GM10266 (cell line): ENCODE data around the gene COL5A2.

Source experiments
- DNase-seq: peaks from one replicate; pipeline ENCODE4 v3.0.0; 2012; ENCODE audit errors: extremely low spot score
- TF ChIP-seq, protein P1 (sequence below): IDR thresholded peaks from 2 replicates; pipeline ENCODE4 v1.5.1; 2012; ENCODE audit warnings: mild to moderate bottlenecking, low read depth; ENCODE audit not compliant: control insufficient read depth, insufficient read depth; ENCODE audit errors: missing control alignments

Gene COL5A2

DNA sequence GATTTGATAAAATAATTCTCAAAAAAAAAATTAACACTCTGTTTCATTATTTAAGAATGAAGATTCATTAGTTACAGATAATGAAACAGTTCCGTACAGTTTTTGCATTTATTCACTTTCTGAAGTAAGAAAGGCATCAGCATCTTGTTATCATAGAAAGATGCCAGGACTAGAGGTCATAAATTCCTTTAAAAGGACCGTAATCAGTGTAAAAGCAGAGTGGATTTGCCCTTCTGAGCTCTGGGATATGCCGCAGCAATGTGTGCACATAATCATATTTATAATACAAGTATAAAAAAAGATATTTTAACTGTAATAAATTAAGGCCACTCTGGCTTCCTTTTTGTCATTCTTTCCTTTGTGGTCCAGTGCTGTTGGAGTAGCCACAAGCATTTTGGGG is 37.5 kb upstream of the COL5A2 start:
- no peak for DNase-seq
- TF ChIP-seq, protein P1, sequence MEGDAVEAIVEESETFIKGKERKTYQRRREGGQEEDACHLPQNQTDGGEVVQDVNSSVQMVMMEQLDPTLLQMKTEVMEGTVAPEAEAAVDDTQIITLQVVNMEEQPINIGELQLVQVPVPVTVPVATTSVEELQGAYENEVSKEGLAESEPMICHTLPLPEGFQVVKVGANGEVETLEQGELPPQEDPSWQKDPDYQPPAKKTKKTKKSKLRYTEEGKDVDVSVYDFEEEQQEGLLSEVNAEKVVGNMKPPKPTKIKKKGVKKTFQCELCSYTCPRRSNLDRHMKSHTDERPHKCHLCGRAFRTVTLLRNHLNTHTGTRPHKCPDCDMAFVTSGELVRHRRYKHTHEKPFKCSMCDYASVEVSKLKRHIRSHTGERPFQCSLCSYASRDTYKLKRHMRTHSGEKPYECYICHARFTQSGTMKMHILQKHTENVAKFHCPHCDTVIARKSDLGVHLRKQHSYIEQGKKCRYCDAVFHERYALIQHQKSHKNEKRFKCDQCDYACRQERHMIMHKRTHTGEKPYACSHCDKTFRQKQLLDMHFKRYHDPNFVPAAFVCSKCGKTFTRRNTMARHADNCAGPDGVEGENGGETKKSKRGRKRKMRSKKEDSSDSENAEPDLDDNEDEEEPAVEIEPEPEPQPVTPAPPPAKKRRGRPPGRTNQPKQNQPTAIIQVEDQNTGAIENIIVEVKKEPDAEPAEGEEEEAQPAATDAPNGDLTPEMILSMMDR = no peak

DNA sequence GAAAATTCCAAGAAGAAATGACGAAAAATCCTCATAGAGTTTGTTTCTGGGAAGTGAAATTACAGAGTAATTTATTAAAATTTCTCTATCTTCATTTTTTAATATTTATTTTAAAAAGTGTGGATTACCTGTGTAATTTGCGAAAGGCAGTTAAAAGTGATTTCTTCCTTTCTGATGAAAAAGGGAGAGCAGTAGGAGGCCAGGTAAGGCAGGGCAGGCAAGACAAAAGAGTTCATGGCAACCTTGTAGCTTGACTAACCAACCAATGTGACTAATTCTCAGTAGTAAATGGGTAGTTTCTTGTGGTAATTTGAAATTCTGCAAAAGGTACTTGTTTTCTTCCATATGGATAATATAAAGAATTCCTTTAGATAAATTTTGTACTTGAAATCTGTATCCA is 34.9 kb upstream of the COL5A2 start:
- TF ChIP-seq, protein P1 = no peak
- DNase-seq = no peak

DNA sequence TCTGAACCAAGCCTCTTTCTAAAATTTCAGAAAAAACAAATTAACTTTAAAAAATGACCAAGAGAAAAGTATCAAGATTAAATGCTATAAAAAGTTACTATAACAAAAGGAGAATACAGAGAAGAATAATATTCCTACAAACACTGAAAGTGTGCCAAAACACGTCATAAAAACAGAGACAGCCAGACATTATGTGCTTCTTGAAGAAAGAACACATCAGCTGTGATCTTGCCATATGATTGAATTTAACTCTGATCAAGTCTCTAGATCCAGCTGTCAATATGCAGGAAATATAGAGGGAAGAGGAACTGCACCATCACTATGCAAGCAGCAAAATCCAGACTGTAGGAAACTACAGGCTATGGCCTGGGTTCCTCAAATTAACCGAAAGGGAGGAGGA is 33.7 kb upstream of the COL5A2 start:
- TF ChIP-seq, protein P1 = no peak
- DNase-seq = no peak

DNA sequence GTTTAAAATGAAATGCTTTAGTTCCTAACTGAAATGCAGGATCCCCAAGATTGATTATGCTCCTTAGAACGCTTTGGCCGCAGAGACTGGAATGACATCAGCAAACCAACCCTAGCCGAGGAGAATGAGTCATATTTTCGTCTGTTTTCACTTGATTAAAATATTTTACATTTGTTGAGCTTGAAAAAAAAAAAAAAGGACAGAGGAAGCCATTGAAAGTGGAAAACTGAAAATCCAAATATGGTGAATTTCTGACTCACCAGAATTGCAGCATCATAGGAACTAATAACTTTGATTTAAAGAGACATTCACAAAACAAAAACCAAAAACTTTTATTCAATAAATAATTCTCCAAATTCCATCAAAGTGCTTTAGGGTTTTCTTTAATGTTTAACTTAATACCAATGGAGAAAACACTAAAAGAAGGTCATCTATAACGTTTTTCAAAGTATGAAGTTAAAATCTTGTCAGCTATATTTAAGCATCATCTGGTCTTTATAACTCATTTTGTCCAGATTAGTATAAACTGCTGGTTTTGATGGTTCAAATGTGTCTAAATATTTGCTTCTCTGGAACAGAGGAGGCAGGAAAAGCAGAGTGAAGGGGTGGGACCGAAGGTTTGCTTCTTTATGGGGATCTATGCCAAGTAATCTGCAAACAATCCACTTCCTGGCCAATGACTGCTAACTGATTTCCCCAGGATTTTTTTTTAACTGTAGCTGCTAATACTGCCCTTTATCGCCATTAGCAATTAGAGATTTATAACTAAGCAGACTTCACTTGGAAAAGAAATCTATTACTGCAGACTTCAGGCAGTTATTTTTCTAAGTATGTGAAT is 30.9 kb upstream of the COL5A2 start:
- DNase-seq = no peak

DNA sequence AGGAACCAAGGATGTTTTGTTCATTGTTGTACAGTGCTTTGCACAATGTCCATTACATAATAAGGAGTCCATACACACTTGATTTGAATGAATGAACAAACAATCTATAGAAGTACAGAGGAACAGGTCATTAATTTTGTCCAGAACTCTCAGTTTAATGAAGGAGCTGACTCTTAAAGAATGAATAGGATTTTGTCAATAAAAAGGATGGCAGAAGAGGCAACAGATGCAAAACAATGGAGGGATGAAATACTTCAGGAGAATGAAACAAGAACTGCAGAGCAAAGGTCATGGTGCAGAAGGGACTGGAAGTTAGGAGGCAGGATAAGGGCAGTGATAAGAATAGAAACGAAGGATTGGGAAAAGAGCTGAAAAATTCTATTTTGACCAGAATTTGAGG is 28.7 kb upstream of the COL5A2 start:
- DNase-seq = no peak
- TF ChIP-seq, protein P1 = no peak

More for the DNA sequence above, 30.9 kb upstream of the COL5A2 start:
- TF ChIP-seq, protein P1 = no peak

DNA sequence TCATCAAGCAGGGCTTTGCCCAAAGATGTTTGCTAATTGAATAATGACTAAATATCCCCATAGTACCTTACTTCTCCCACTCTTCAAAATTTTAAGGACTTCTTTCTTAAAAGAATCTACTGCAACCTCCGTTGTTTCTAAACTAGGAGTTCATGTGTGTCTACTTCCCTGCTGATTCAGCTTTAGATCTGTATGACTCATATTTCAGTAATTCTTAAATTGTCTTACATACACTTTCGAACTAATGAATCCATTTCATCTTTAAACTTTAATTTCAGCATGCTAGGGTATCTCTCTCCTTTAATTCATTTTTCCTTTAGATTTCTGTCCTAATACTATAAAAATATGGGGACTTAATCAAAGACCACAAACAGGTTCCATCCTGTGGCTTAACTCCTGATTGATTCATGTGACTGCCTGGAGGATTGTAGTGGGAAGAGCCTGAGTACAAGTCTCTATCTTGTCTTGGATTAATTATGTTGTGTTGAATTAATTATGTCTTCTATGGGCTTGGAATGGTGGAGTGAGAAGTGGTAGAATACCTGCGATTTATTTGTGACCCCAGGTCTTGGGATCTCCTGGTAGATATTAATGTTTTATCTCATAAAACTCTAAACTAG is 24.9 kb upstream of the COL5A2 start:
- no peak for DNase-seq
- TF ChIP-seq, protein P1 = no peak
